Activated naive CD4-positive, alpha-beta T cell treated with anti-CD3 and anti-CD28 coated beads, Interleukin-2, amount 50 U/mL, for 24 hours (primary cell): Measurements from ENCODE around the gene JAM3.
"Not testable (repeated sequence)": the region's sequence is repeated elsewhere in the genome, so short reads cannot be mapped to it uniquely, and the experiment has no call there.

Experiments
- H3K27ac Mint-ChIP-seq: one replicate; pipeline ENCODE4 v1.8.0; 2021; ENCODE audit warnings: mild to moderate bottlenecking, mixed read lengths
- H3K27me3 Mint-ChIP-seq: one replicate; pipeline ENCODE4 v1.8.0; 2021; ENCODE audit warnings: mixed read lengths
- H3K36me3 Mint-ChIP-seq: one replicate; pipeline ENCODE4 v1.8.0; 2021; ENCODE audit warnings: mixed read lengths
- H3K4me1 Mint-ChIP-seq: one replicate; pipeline ENCODE4 v1.8.0; 2021; ENCODE audit warnings: mixed read lengths
- H3K4me3 Mint-ChIP-seq: one replicate; pipeline ENCODE4 v1.8.0; 2021; ENCODE audit warnings: mild to moderate bottlenecking, mixed read lengths
- H3K9me3 Mint-ChIP-seq: one replicate; pipeline ENCODE4 v1.8.0; 2021; ENCODE audit warnings: mixed read lengths

JAM3 gene

GRCh38 chr11:134066943-134067885, 1.7 kb upstream of the JAM3 start:
- Mint-ChIP-seq H3K27ac (no peak overlapping the region), H3K27me3 (peaks cover 1% of the 10 kb centered on the region), H3K4me1 (peaks cover 14% of the 10 kb centered on the region)

GRCh38 chr11:134069426-134070341, 812 bp downstream of the JAM3 start:
- Mint-ChIP-seq H3K27ac (peak overlapping the region; percentile 32), H3K4me3 (peak overlapping the region; percentile 65), H3K36me3 (no peaks in the 10 kb centered on the region), H3K27me3 (no peaks in the 10 kb centered on the region), H3K9me3 (no peaks in the 10 kb centered on the region), H3K4me1 (peaks cover 14% of the 10 kb centered on the region)

More at GRCh38 chr11:134066943-134067885, 1.7 kb upstream of the JAM3 start:
- no peaks in the 10 kb centered on the region for H3K36me3 Mint-ChIP-seq
- no peak overlapping the region for H3K4me3 Mint-ChIP-seq
- H3K9me3 Mint-ChIP-seq: no peaks in the 10 kb centered on the region

GRCh38 chr11:134070342-134070845, 1.5 kb downstream of the JAM3 start:
- Mint-ChIP-seq H3K4me1 (peaks cover 14% of the 10 kb centered on the region), H3K27ac (no peak overlapping the region), H3K36me3 (no peaks in the 10 kb centered on the region), H3K27me3 (no peaks in the 10 kb centered on the region), H3K4me3 (peak overlapping the region; percentile 65), H3K9me3 (no peaks in the 10 kb centered on the region)

GRCh38 chr11:134071306-134071705, 2.4 kb downstream of the JAM3 start:
- Mint-ChIP-seq H3K27ac (no peak overlapping the region), H3K27me3 (no peaks in the 10 kb centered on the region), H3K36me3 (no peaks in the 10 kb centered on the region), H3K9me3 (no peaks in the 10 kb centered on the region), H3K4me3 (no peak overlapping the region), H3K4me1 (peaks cover 14% of the 10 kb centered on the region)

GRCh38 chr11:134071766-134072402, 3.0 kb downstream of the JAM3 start:
- Mint-ChIP-seq H3K36me3 (no peaks in the 10 kb centered on the region), H3K27ac (no peak overlapping the region), H3K4me3 (no peak overlapping the region), H3K4me1 (peaks cover 14% of the 10 kb centered on the region), H3K9me3 (no peaks in the 10 kb centered on the region), H3K27me3 (no peaks in the 10 kb centered on the region)

- no peak overlapping the region for H3K27ac Mint-ChIP-seq
- no peaks in the 10 kb centered on the region for H3K27me3 Mint-ChIP-seq
- peaks cover 14% of the 10 kb centered on the region for H3K4me1 Mint-ChIP-seq
These were observed 4.0 kb downstream of the JAM3 start for GRCh38 chr11:134072844-134073243.

GRCh38 chr11:134074346-134074745, 5.5 kb downstream of the JAM3 start:
- peaks cover 2% of the 10 kb centered on the region for H3K36me3 Mint-ChIP-seq
- no peak overlapping the region for H3K27ac Mint-ChIP-seq
- H3K4me1 Mint-ChIP-seq: peaks cover 4% of the 10 kb centered on the region
- no peaks in the 10 kb centered on the region for H3K9me3 Mint-ChIP-seq
- H3K27me3 Mint-ChIP-seq: no peaks in the 10 kb centered on the region
- H3K4me3 Mint-ChIP-seq: no peak overlapping the region

More at GRCh38 chr11:134072844-134073243, 4.0 kb downstream of the JAM3 start:
- Mint-ChIP-seq H3K9me3 (no peaks in the 10 kb centered on the region), H3K36me3 (no peaks in the 10 kb centered on the region), H3K4me3 (no peak overlapping the region)

- no peak overlapping the region for H3K4me3 Mint-ChIP-seq
- H3K4me1 Mint-ChIP-seq: peaks cover 4% of the 10 kb centered on the region
- H3K27ac Mint-ChIP-seq: no peak overlapping the region
- peaks cover 2% of the 10 kb centered on the region for H3K36me3 Mint-ChIP-seq
- H3K9me3 Mint-ChIP-seq: no peaks in the 10 kb centered on the region
- no peaks in the 10 kb centered on the region for H3K27me3 Mint-ChIP-seq
These were observed 5.9 kb downstream of the JAM3 start for GRCh38 chr11:134074766-134075165.

- H3K27ac Mint-ChIP-seq: no peak overlapping the region
- peaks cover 7% of the 10 kb centered on the region for H3K9me3 Mint-ChIP-seq
- H3K27me3 Mint-ChIP-seq: peaks cover 3% of the 10 kb centered on the region
- H3K4me1 Mint-ChIP-seq: no peaks in the 10 kb centered on the region
- peaks cover 12% of the 10 kb centered on the region for H3K36me3 Mint-ChIP-seq
- no peak overlapping the region for H3K4me3 Mint-ChIP-seq
These were observed 10.4 kb downstream of the JAM3 start for GRCh38 chr11:134079317-134079716.

GRCh38 chr11:134081258-134081657, 12.4 kb downstream of the JAM3 start:
- H3K4me3 Mint-ChIP-seq, H3K27ac Mint-ChIP-seq, H3K9me3 Mint-ChIP-seq, H3K27me3 Mint-ChIP-seq, H3K4me1 Mint-ChIP-seq: not testable (repeated sequence)
- peaks cover 12% of the 10 kb centered on the region for H3K36me3 Mint-ChIP-seq

- Mint-ChIP-seq H3K4me1 (no peaks in the 10 kb centered on the region), H3K9me3 (peaks cover 7% of the 10 kb centered on the region), H3K27ac (no peak overlapping the region), H3K27me3 (peaks cover 3% of the 10 kb centered on the region), H3K36me3 (peaks cover 12% of the 10 kb centered on the region), H3K4me3 (no peak overlapping the region)
These were observed 14.1 kb downstream of the JAM3 start for GRCh38 chr11:134082990-134083389.

GRCh38 chr11:134086376-134086775, 17.5 kb downstream of the JAM3 start:
- H3K27ac Mint-ChIP-seq: no peak overlapping the region

GRCh38 chr11:134092006-134092405, 23.1 kb downstream of the JAM3 start:
- H3K27me3 Mint-ChIP-seq: not testable (repeated sequence)

More at GRCh38 chr11:134086376-134086775, 17.5 kb downstream of the JAM3 start:
- Mint-ChIP-seq H3K4me1 (no peaks in the 10 kb centered on the region), H3K9me3 (no peaks in the 10 kb centered on the region), H3K36me3 (peaks cover 2% of the 10 kb centered on the region), H3K27me3 (peaks cover 1% of the 10 kb centered on the region), H3K4me3 (no peak overlapping the region)

GRCh38 chr11:134097166-134097565, 28.3 kb downstream of the JAM3 start:
- Mint-ChIP-seq H3K27me3 (no peaks in the 10 kb centered on the region), H3K9me3 (no peaks in the 10 kb centered on the region), H3K4me1 (peaks cover 10% of the 10 kb centered on the region), H3K4me3 (no peak overlapping the region), H3K36me3 (peaks cover 1% of the 10 kb centered on the region), H3K27ac (no peak overlapping the region)

More at GRCh38 chr11:134092006-134092405, 23.1 kb downstream of the JAM3 start:
- H3K4me3 Mint-ChIP-seq, H3K27ac Mint-ChIP-seq, H3K36me3 Mint-ChIP-seq, H3K9me3 Mint-ChIP-seq: not testable (repeated sequence)
- peaks cover 10% of the 10 kb centered on the region for H3K4me1 Mint-ChIP-seq

GRCh38 chr11:134098566-134099184, 29.8 kb downstream of the JAM3 start:
- Mint-ChIP-seq H3K4me3 (no peak overlapping the region), H3K9me3 (no peaks in the 10 kb centered on the region), H3K27ac (no peak overlapping the region), H3K4me1 (peaks cover 3% of the 10 kb centered on the region), H3K36me3 (peaks cover 7% of the 10 kb centered on the region), H3K27me3 (no peaks in the 10 kb centered on the region)
